ENCODE data around the gene ELN.
"Not testable (repeated sequence)": the region's sequence is repeated elsewhere in the genome, so short reads cannot be mapped to it uniquely, and the experiment has no call there.

Gene ELN

DNA sequence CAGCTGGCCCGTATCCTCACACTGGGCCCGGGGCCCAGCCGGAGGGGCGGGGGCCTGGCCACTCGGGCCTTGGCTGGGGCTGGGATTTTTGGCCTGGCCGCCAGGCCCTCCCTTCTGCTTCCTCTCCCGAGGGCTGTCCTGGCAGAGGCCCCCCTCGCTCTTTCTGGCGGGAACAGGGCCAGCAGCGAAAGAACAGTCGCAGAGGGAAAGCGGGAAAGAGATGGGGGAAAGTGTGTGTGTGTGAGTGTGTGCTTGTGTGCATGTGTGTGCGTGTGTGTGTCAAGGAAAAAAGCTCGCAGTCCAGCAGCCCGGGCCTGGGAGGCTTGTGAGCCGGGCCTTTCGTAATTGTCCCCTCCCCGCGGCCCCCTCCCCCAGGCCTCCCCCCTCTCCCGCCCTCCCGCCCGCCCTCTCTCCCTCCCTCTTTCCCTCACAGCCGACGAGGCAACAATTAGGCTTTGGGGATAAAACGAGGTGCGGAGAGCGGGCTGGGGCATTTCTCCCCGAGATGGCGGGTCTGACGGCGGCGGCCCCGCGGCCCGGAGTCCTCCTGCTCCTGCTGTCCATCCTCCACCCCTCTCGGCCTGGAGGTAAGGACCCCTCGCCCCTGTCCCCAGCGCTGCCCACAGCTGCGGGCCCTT is at the start of gene ELN:
ELN (plus strand) TSS at position 491 of the 638 bp plus-strand sequence; CDS start at position 506, 15 bp downstream.
- DNase-seq: no peak

DNA sequence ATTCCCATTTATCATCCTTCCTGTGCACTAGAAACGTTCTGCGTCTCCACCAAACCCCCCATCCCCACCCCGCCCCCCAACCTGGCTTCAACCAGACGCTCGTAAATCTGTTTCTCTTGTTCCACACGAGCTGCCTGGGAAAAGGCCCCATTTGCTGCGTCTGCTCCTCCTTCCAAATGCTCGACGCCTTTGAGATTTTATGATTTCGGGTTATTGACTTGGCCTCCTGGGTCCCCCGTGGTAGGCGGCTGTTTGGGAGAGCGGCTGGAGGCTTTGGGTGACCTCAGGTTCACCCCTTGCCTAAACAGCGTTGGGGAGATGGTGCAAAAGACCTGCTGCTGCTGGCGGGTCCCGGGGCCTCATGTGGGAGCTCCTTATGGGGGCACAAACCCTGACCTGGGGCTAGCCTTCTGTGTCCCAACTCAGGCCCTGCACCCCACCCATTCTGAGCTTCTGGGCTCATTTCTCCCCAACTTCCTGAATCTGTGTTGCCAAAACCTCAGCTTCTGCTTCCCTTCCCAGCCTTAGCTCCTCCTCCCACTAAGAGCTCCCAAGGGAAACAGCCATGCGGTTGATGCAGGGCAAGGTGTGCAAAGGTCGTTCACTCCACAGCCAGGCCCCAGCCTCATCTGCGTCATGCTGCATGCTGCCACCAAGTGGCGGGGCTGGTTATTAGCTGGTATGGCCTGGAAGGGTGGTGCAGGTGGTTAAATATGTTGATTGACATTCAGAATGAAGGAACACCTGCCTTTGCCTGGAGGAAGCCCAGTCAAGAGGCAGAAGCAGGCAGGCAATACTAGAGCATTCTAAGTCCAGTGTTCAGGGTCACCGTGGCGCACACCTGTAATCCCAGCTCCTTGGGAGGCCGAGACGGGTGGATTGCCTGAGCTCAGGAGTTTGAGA is 49.1 kb upstream of the ELN start:
- DNase-seq: no peak

DNA sequence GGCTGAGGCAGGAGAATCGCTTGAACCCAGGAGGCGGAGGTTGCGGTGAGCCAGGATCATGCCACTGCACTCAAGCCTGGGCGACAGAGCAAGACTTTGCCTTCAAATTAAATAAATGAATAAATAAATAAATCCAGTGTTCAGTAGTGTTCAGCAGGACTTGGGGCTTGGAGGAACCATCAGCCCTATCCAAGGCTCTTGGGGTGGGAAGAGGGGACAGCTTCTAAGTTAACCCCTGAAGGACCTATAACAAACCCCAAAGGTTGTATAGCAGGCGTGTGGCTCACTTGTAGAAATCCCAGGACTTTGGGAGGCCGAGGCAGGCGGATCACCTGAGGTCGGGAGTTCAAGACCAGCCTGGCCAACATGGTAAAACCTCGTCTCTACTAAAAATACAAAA is 48.3 kb upstream of the ELN start:
- DNase-seq: not testable (repeated sequence)

DNA sequence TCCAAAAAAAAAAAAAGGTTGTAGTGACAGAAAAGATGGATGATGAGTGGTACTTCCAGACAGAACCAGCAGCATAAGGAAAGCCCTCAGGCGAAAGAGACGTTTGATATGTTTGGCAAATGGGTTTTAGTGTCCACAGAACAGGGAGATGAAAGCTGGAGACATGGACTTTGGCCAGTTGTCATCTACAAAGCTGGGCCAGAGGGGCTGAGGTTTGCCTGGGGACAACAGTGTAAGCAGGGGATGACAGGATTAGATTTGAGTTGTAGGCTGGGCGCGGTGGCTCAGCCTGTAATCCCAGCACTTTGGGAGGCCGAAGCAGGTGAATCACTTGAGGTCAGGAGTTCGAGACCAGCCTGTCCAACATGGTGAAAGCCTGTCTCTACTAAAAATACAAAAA is 47.8 kb upstream of the ELN start:
- no peak for DNase-seq

DNA sequence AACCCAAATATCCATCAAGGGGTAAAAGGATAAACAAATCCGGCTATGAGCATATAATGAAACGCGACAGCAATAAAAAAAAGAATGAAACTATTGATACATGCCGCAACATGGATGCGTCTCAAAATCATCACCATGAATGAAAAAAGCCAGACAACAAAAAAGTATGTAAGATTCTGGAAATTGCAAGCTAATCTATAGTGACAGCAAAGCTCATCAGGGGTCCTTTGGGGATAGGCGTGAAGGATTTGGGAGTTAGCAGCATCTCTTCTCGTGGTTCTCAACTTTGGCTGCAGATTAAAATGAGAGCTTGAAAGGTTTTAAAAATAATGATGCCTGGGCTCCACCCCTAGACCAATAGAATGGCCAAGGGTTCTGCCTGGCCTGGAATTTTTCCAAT is 46.0 kb upstream of the ELN start:
- DNase-seq: no peak

DNA sequence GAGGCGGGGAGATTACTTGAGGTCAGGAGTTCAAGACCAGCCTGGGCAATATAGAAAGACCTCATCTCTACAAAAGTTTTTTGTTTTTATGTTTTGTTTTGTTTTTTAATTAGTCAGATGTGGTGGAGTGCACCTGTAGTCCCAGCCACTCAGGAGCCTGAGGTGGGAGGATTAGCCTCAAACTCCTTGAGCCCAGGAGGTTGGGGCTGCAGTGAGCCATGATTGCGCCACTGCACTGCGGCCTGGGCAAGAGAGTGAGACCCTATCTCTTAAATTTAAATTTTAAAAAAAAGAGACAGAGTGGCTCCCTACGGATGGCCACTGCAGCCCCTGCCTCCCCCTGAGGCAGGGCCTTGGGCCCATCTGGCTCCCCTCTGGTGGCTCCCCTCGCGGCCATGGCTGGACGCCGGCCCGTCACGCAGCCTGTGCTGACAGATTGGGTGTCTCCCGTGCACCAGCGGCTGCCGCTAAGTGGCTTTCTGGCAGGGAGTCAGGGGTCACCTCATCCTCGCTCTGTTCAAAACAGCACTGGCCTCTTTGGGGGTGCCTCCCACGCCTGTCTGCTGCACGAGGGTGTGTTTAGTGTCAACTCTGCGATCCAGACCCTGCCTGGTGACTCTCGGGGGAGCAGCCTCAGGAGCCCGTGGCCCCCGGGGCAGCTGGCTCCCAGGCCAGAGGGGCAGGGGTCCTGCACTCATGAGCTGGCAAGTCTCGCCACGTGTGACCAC is 44.4 kb upstream of the ELN start:
- no peak for DNase-seq

DNA sequence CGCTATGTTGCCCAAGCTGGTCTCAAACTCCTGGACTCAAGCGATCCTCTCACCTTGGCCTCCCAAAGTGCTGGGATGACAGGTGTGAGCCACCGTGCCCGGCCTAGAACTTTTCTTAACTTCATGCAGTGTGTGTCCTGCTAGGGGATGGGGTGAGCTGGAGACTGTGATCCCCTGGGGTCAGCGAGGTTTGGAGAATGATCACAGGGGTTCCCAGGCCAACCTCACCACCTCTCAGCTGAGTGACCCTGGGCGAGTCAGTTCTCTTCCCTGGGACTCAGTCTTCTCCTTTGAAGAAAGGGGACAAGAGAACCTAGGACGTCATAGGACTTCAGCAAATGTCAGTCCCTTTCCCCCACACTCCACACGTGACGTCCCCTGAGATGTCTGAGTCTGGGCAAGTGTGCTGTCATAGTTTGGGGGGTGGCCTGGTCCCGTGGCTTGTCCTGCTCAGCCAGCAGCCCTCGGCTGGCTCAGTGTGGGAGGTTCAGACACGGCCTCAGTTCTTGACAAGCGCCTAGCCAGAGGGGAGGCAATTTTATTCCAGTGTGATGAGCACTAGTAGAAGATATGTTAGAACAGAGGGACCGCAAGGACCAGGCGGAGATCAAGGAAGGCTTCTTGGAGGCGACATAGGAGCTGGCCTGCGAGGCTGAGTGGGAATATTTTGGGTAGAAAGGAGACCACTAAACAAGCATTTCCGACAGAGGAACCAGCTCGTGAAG is 43.3 kb upstream of the ELN start:
- DNase-seq: no peak

DNA sequence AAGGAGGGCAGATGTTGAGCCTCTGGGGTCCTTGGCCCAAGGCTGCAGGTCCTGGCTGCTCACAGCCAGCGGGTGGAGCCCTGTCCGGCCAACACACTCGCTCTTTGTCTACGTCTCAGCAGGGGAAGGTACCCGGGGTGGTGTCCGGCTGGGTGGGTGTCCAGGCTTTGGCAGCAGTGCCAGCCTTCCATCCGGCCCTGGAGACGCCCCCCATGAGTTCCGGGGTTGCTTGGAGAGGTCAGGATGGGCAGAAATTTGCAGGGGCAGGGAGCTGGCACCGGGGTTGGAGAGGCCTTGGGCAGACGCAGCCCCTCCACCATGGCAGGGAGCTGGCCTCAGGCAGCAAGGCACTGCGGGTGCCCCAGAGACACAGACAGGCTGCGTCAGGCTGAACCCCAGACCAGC is 42.2 kb upstream of the ELN start:
- no peak for DNase-seq

DNA sequence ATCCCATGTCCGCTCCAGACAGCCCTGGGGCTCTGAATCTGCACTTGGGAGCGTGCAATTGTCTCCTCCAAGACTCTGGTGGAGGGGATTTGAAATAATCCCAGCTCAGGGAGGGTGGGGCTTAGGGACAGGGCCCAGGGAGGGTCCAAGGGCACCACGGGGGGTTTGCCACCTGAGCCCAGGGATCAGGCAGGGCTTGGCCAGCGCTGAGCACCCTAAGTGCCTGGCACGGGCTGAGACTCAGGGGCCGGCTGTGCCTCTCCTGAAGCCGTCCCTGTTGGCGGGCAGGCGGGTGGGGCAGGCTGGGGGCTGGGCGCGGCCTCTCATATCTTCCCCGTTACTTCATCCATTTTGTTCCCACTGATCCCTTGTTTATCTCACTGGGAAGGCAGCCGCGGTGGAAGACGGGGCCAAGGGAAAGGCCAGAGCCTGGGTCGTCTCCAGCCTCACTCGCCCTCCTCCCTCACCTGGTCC is 41.8 kb upstream of the ELN start:
- no peak for DNase-seq

DNA sequence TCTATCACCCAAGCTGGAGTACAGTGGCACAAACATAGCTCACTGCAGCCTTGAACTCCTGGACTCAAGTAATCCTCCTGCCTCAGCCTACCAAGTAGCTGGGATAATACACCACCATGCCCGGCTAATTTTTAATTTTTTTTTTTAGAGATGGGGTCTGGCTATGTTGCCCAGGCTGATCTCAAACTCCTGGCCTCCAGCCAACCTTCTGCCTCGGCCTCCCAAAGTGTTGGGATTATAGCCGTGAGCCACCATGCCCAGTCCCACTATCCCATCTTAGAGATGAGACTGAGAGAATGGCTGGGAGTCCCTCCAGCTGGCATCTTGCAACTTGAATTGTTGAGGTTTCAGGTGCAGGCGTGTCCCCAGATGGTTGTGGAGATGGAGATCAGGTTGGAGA is 40.7 kb upstream of the ELN start:
- DNase-seq: no peak

DNA sequence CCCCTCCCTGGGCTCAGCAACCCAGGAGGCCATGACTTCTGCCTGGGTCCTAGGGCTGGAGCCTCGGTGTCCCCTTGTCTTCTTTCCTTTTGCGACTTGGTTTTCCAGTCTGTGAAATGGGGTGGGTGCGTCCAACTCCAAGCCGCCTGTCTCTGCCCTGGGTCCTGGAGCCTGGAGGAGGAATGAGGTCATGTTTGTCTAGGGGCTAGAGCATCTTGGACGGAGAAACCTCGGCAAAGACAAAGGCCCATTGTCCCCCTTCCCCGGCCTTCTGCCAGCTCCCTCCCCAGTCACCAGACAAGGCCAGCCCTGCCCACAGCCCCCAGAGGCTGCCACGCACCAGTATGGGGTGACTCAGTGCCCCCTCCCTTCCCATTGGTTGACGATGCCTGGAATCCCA is 39.8 kb upstream of the ELN start:
- DNase-seq: no peak

DNA sequence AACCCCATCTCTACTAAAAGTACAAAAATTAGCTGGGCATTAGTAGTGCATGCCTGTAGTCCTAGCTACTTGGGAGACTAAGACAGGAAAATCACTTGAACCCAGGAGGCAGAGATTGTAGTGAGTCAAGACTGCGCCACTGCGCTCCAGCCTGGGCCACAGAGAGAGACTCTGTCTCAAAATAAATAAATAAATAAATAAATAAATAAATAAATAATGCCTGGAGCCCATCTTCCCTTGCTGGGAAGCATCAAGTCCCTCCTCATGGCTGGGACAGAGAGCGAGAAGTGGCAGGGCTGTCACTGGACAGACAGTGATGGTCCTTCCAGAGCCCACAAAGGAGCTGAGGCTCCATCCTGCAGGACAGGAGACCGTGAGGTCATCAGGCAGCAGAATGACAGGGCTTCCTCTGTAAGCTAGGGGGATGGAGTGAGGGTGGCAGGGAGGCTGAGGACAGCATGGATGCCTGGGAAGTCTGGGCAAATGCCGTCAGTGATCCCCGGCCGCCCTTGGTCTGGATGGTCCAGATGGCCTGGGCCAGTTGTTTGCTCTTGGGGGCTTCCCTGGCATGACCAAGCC is 36.4 kb upstream of the ELN start:
- no peak for DNase-seq

DNA sequence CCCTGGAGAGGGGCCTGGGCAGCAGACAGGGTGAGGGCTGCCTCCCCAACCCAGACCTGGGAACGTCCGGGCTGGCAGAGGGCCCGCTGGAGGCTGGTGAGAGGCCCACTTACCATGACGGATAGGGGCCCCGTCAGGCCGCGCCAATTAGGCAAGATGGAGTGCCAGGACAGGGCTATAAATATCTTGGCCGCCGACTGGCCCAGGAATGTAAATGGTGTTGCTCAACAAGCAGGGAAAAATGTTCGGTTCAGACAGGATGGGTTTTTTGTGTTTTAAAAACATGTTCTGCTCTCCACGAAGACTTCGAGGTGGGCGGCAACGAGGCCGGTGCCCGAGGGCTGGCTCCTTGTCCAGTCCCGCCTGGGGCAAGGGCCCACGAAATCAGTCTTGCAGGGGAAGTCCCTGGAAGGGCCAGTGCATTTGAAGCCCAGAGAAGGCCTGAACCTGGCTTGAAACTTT is 35.8 kb upstream of the ELN start:
- DNase-seq: no peak

DNA sequence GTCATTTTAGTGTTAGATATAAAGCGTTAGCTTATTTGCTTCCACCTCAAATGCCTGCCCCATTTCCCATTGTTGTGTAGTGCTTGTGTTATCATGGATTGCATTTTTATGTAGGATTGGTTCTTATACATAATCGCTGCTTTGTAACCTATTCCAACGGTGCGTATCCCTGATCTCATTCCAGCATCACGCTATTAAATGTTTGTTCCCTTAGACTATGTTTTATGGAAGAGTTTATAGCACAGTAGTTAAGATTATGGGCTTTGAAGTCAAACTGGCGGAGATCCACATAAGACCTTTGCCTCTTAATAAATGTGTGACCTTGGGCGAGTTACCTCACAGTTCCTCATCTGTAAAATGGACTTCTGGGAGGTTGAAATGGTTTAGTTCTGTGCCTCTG is 34.0 kb upstream of the ELN start:
- no peak for DNase-seq

DNA sequence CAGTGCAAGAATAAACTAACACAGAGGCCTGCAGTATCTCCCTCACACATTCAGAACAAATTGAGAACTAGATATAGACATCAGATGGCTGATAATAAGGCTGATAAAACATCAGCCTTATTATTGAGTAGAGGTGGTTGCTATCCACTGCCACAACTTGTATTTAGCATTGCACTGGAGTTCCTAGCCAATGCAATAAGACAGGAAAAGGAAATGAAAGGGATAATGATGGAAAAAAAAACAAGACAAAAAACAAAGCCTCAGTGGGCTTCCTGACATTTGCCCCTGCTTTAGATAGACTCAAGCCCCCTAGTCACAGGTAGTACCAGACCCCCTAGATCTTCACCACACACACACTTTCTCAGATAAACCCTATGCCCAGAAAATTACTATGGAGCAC is 33.2 kb upstream of the ELN start:
- DNase-seq: no peak

DNA sequence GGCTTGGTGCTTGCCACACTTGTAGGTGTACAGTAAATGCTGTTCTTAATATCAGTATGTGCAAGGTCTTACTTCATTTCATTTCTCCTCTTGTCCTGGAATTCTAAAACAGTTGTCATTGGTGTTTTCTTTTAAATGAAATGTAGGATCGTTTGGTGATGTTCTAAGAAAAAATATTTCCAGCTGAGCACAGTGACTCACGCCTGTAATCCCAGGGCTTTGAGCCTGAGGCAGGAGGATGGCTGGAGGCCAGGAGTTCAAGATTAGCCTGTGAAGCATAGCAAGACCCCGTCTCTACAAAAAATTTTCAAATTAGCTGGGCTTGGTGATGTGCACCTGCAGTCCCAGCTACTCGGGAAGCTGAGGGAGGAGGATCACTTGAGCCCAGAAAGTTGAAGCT is 32.6 kb upstream of the ELN start:
- DNase-seq: no peak

DNA sequence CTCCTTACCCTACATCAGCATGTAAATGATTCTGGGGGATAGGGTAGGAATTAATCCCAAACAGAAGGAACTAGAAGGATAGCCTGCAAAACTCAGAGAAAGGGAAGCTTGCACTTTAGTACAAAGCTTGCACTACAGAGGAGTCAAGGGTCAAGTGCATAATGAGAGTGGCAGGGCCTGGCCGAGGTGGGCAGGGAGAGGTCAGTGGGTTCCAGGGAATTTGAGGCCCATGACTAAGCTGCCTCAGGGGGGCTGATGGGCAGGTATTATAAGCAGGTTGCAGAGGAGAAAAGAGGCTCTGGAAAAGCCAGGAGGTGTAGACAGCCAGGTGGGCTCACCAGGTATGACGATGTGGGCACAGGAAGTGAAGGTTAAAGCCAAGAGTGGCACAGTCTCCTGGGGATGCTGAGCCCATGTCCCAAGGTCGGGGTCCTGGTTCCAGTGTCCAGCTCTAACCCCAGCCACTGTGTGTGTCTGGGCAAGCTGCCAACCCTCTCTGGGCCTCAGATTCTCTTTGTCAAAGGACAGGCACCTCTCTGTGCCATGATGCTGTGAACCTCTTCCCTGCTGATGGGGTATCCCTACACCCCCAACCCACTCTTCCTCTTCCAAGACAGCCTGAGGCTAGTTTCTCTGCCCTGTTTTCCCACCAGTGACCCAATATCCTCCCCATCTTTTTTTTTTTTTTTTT is 32.0 kb upstream of the ELN start:
- no peak for DNase-seq

DNA sequence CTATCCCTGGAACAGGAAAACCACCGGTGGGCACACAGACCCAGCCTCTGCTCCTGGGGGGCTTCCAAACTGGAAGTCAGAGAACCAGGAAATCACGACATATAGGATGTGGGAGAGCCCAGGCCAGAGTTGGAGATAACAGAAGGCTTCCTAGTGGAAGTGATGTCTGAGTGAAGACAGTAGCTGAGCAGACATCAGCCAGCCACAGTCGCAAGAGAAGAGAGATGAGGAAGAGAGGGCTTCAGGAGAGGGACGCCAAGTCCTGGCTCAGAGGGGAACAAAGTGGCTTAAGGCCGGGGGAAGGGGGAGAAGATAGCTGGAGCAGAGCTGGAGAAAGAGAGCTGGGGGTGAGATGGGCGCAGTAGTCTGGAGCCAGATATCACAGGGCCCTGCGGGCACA is 30.9 kb upstream of the ELN start:
- no peak for DNase-seq

DNA sequence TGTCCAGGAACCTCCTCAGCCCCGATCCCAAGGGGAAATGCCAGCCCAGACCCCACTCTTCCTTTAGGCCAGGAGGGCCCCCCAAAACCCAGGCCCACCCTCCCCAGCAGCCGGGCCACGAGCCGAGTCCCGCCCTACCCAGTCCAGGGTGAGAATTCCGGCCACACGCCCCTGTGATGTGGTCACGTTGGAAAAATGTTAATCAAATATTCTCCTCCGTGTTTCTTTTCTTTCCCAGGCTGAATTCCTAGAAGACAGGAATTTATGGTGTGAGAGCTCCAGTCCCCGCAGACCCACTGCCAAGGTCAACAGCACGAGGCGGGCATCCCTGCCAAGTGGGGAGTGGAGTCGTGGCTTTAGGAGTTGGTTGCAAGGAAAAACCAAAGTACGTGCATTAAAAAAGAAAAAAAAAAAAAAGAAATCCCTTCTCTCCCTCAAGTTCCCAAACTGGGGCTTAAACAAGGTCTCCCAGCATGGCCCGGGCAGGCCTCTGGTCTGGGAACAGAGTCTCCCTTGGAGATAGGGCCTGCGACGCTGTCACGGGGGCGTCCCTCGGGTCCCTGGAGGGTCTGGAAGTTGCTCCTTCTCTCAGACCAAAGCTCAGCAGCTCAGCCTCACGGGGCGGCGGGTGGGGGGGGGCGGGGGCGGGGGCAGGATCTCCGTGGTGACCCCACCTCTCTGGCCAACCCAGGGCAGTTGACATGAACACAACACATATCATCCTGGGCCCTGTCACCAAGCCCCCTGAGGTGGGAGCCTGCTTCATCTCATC is 28.1 kb upstream of the ELN start:
- no peak for DNase-seq

DNA sequence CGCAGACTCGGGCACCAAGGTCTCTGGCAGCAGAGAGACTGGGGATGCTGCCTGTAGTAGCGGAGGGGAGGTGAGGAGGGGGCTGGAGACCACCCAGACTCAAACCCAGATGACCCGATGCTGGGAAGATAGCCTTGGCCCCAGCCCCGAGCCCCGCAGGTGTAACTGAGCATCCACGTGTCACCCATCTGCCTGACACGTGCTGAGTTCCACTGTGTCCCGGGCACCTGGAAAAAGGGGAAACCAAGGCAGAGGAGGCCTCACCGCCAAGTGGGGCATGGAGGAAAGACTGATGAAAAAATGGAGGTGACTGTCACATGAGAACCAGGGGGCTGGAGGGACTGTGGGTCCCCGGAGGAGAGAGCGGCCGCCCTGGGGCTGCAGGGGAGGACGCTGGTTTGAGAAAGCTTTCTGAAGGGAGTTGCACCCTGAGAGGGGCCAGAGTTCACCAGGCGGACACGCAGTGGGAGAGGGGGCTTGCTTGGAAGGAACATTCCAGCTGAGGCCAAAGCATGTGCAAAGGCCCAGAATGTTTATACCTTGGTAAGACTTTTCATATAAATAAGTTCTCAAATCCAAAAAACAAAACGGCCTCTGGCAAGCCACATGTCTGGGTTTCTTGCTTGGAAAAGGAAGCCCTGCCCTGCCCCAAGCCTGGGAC is 27.4 kb upstream of the ELN start:
- DNase-seq: no peak

DNA sequence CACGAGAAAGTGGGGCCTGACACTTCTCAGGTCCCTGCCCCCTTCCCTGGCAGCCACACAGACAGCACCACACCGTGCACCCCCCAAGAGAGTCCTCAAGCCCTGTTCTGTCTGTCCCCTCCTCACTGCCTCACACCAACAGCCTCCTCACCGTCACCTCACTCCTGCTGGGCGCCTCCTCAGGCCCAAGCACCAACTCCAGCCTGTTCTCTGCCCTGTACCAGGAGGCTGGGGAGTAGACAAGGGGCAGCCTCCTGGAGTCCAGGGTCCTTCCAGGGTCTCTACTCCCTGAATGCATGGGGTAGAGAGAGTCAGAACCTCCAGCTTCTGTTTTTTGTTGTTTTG is 26.9 kb upstream of the ELN start:
- no peak for DNase-seq

Measured in NCI-H1048 (cell line).